Measurements from ENCODE around the gene RAB11FIP3. TPM values are rescaled to one million over a fixed set of nuclear protein-coding genes. Genes with fewer than 3 reads are reported as not detected.

Gene RAB11FIP3
- total RNA-seq, 1 experiment from 2014 or later: 37.5 TPM

GRCh38 chr16:404971-405486 lies 20.4 kb upstream of the RAB11FIP3 start:
- Mint-ChIP-seq H3K27me3 (ENCODE audit: insufficient read depth, unreplicated experiment) (no peaks in the 10 kb centered on the region), H3K4me1 (ENCODE audit: insufficient read depth, unreplicated experiment) (peaks cover 7% of the 10 kb centered on the region), H3K36me3 (ENCODE audit: insufficient read depth, unreplicated experiment) (peaks cover 29% of the 10 kb centered on the region), H3K27ac (ENCODE audit: low read depth, unreplicated experiment) (no peak overlapping the region), H3K4me3 (ENCODE audit: unreplicated experiment) (no peak overlapping the region), H3K9me3 (ENCODE audit: unreplicated experiment) (no peaks in the 10 kb centered on the region)
- no peak for TF ChIP-seq CTCF (IDR thresholded peaks at IDR 0.05; ENCODE audit: unreplicated experiment)
- no peak for DNase-seq (ENCODE audit: unreplicated experiment)
- CTCF ChIA-PET: interaction anchor here (0.7 kb wide), 1 partner anchor 360 kb away, joined by 3 read pairs; no protein-coding TSS in a partner anchor
- POLR2A ChIA-PET: interaction anchor here (1.1 kb wide), 1 partner anchor 19 kb away, joined by 3 read pairs; no protein-coding TSS in a partner anchor
- BruUV-seq (replicated peaks): no TSS peak
- intact Hi-C loops (cut with micrococcal nuclease): no loop called here

GRCh38 chr16:405548-406506 lies 19.6 kb upstream of the RAB11FIP3 start:
- no peak overlapping the region for H3K27ac Mint-ChIP-seq (ENCODE audit: low read depth, unreplicated experiment)
- no peak for TF ChIP-seq CTCF (IDR thresholded peaks at IDR 0.05; ENCODE audit: unreplicated experiment)
- CTCF ChIA-PET: interaction anchor here (0.6 to 0.7 kb wide), 2 partner anchors 18 to 361 kb away, joined by 3 to 5 read pairs; no protein-coding TSS in a partner anchor
- H3K36me3 Mint-ChIP-seq (ENCODE audit: insufficient read depth, unreplicated experiment): peaks cover 26% of the 10 kb centered on the region
- no TSS peak for BruUV-seq (replicated peaks)
- no peaks in the 10 kb centered on the region for H3K4me1 Mint-ChIP-seq (ENCODE audit: insufficient read depth, unreplicated experiment)
- no peaks in the 10 kb centered on the region for H3K9me3 Mint-ChIP-seq (ENCODE audit: unreplicated experiment)
- POLR2A ChIA-PET: interaction anchor here (0.8 to 1.1 kb wide), 2 partner anchors 18 to 23 kb away, joined by 3 read pairs; no protein-coding TSS in a partner anchor
- H3K4me3 Mint-ChIP-seq (ENCODE audit: unreplicated experiment): no peak overlapping the region
- intact Hi-C loops (cut with micrococcal nuclease): no loop called here
- H3K27me3 Mint-ChIP-seq (ENCODE audit: insufficient read depth, unreplicated experiment): no peaks in the 10 kb centered on the region
- no peak for DNase-seq (ENCODE audit: unreplicated experiment)

- CTCF ChIA-PET: no interaction called here
- BruUV-seq (replicated peaks): no TSS peak
- Mint-ChIP-seq H3K4me1 (ENCODE audit: insufficient read depth, unreplicated experiment) (no peaks in the 10 kb centered on the region), H3K27me3 (ENCODE audit: insufficient read depth, unreplicated experiment) (no peaks in the 10 kb centered on the region), H3K27ac (ENCODE audit: low read depth, unreplicated experiment) (no peak overlapping the region), H3K4me3 (ENCODE audit: unreplicated experiment) (no peak overlapping the region), H3K9me3 (ENCODE audit: unreplicated experiment) (no peaks in the 10 kb centered on the region), H3K36me3 (ENCODE audit: insufficient read depth, unreplicated experiment) (peaks cover 26% of the 10 kb centered on the region)
- POLR2A ChIA-PET: interaction anchor here (0.6 to 0.7 kb wide), 2 partner anchors 67 to 84 kb away, joined by 3 to 6 read pairs; no protein-coding TSS in a partner anchor
- intact Hi-C loops (cut with micrococcal nuclease): no loop called here
- no peak for TF ChIP-seq CTCF (IDR thresholded peaks at IDR 0.05; ENCODE audit: unreplicated experiment)
- DNase-seq (ENCODE audit: unreplicated experiment): no peak
Observed at GRCh38 chr16:407253-407652, 18.2 kb upstream of the RAB11FIP3 start.

- POLR2A ChIA-PET: no interaction called here
Observed at GRCh38 chr16:410516-411178, 14.8 kb upstream of the RAB11FIP3 start.

More at GRCh38 chr16:410516-411178, 14.8 kb upstream of the RAB11FIP3 start:
- TF ChIP-seq CTCF (IDR thresholded peaks at IDR 0.05; ENCODE audit: unreplicated experiment): no peak
- no peaks in the 10 kb centered on the region for H3K9me3 Mint-ChIP-seq (ENCODE audit: unreplicated experiment)
- H3K36me3 Mint-ChIP-seq (ENCODE audit: insufficient read depth, unreplicated experiment): peaks cover 26% of the 10 kb centered on the region
- no peaks in the 10 kb centered on the region for H3K4me1 Mint-ChIP-seq (ENCODE audit: insufficient read depth, unreplicated experiment)
- DNase-seq (ENCODE audit: unreplicated experiment): no peak
- H3K27ac Mint-ChIP-seq (ENCODE audit: low read depth, unreplicated experiment): no peak overlapping the region
- CTCF ChIA-PET: interaction anchor here (0.6 kb wide), 1 partner anchor 141 kb away, joined by 3 read pairs; no protein-coding TSS in a partner anchor
- no peaks in the 10 kb centered on the region for H3K27me3 Mint-ChIP-seq (ENCODE audit: insufficient read depth, unreplicated experiment)
- intact Hi-C loops (cut with micrococcal nuclease): no loop called here
- no peak overlapping the region for H3K4me3 Mint-ChIP-seq (ENCODE audit: unreplicated experiment)
- no TSS peak for BruUV-seq (replicated peaks)

Data from MCF 10A (cell line).